Cardiac muscle cell (in vitro differentiated cells and primary cell): ENCODE measurements around the gene PRKCSH. TPM values are rescaled to one million over a fixed set of nuclear protein-coding genes. Genes with fewer than 3 reads are reported as not detected.
A peak's percentile ranks its signal among the peaks of the same experiment; 100 is the strongest.

Experiments used
- DNase-seq, 2 donors: peaks; one replicate each; pipeline versions ENCODE4 v3.0.0 to v3.0.0-alpha.2; 2010 to 2017; ENCODE audit warnings: low read depth in 1 of 2, low spot score in 1 of 2
- H3K27ac ChIP-seq: fragments of 200-600 bp; sonication (generic); 2 replicates; pipeline ENCODE4 v1.5.1; 2016
- H3K27me3 ChIP-seq: fragments of 200-600 bp; sonication (generic); 2 replicates; pipeline ENCODE4 v1.6.0; 2016; ENCODE audit warnings: control low read depth
- H3K36me3 ChIP-seq: fragments of 200-600 bp; sonication (generic); 2 replicates; pipeline ENCODE4 v1.5.1; 2016; ENCODE audit warnings: control low read depth
- H3K4me1 ChIP-seq: fragments of 200-600 bp; sonication (generic); 2 replicates; pipeline ENCODE4 v1.8.1; 2017; ENCODE audit warnings: low read depth, mild to moderate bottlenecking, mixed run types
- H3K4me3 ChIP-seq: fragments of 200-600 bp; sonication (generic); 2 replicates; pipeline ENCODE4 v1.5.1; 2016; ENCODE audit warnings: mild to moderate bottlenecking
- H3K9me3 ChIP-seq: fragments of 200-600 bp; sonication (generic); 2 replicates; pipeline ENCODE4 v1.5.1; 2017; ENCODE audit warnings: low read depth, mild to moderate bottlenecking, control low read depth
- CTCF ChIP-seq: IDR thresholded peaks from 2 replicates; pipeline ENCODE4 v1.5.1; 2012; ENCODE audit warnings: low read depth, mild to moderate bottlenecking, low read length
- polyA plus RNA-seq: library from polyadenylated mRNA; unstranded; fragments of >200 nt; fragmentation: Nextera tagmentation; extraction: Ambion mirVana; gene quantifications from 2 replicates; pipeline ENCODE4 v1.2.1, GENCODE V29; 2016
- total RNA-seq: library from RNA; depleted of rRNA; stranded (reverse); fragments of >200 nt; gene quantifications from 2 replicates; pipeline ENCODE4 v1.2.3, GENCODE V29; 2016

Gene PRKCSH
- total and polyA plus RNA-seq, 2 experiments from 2014 or later, result 151 to 162 TPM

- DNase-seq, result peak; percentile 46 to 69
- no peaks in the 10 kb centered on the region for H3K27me3 ChIP-seq
- peaks cover 11% of the 10 kb centered on the region for H3K36me3 ChIP-seq
- no peak overlapping the region for H3K4me3 ChIP-seq
- no peaks in the 10 kb centered on the region for H3K9me3 ChIP-seq
- H3K27ac ChIP-seq, result no peak overlapping the region
- TF ChIP-seq CTCF, result peak; percentile 79
- H3K4me1 ChIP-seq, result no peaks in the 10 kb centered on the region
Observed at GRCh38 chr19:11446652-11447301, 11.3 kb downstream of the PRKCSH start.

GRCh38 chr19:11447347-11448262 lies 12.2 kb downstream of the PRKCSH start:
- no peak for DNase-seq
- Histone ChIP-seq H3K4me1 (no peaks in the 10 kb centered on the region), H3K9me3 (no peaks in the 10 kb centered on the region), H3K27ac (no peak overlapping the region), H3K36me3 (peaks cover 11% of the 10 kb centered on the region), H3K4me3 (no peak overlapping the region), H3K27me3 (no peaks in the 10 kb centered on the region)
- TF ChIP-seq CTCF, result no peak

GRCh38 chr19:11448410-11448809 lies 13.0 kb downstream of the PRKCSH start:
- Histone ChIP-seq H3K36me3 (peaks cover 11% of the 10 kb centered on the region), H3K27me3 (no peaks in the 10 kb centered on the region), H3K4me3 (no peak overlapping the region), H3K9me3 (no peaks in the 10 kb centered on the region), H3K27ac (no peak overlapping the region), H3K4me1 (no peaks in the 10 kb centered on the region)
- TF ChIP-seq CTCF, result no peak
- no peak for DNase-seq

GRCh38 chr19:11448923-11449554 lies 13.6 kb downstream of the PRKCSH start:
- TF ChIP-seq CTCF, result no peak
- H3K27ac ChIP-seq, result no peak overlapping the region
- no peak for DNase-seq
- no peak overlapping the region for H3K4me3 ChIP-seq
- peaks cover 11% of the 10 kb centered on the region for H3K36me3 ChIP-seq
- no peaks in the 10 kb centered on the region for H3K4me1 ChIP-seq
- no peaks in the 10 kb centered on the region for H3K27me3 ChIP-seq
- no peaks in the 10 kb centered on the region for H3K9me3 ChIP-seq

GRCh38 chr19:11450570-11451326 lies 15.3 kb downstream of the PRKCSH start:
- Histone ChIP-seq H3K27me3 (no peaks in the 10 kb centered on the region), H3K4me3 (no peak overlapping the region), H3K27ac (no peak overlapping the region), H3K36me3 (peaks cover 11% of the 10 kb centered on the region), H3K9me3 (no peaks in the 10 kb centered on the region), H3K4me1 (no peaks in the 10 kb centered on the region)
- DNase-seq, result no peak
- TF ChIP-seq CTCF, result no peak
